Esophagus mucosa (tissue), 1 donor: ENCODE results near the gene ARID3A. TPM values are rescaled to one million over a fixed set of nuclear protein-coding genes. Genes with fewer than 3 reads are reported as not detected.

Experiments
- ATAC-seq: fragments of 200-7000 bp; cut with Tn5 transposase; one replicate; pipeline ENCODE4 v1.9.1; 2020
- total RNA-seq: library from RNA; stranded (reverse); gene quantifications from one replicate; pipeline ENCODE4 v1.2.4, GENCODE V29; 2023
- donor health status: DM: yes; HTN: yes; CAD: no.

ARID3A gene
- total RNA-seq, 1 donor from 2014 or later = 6.9 TPM

- no peak for ATAC-seq
Observed at GRCh38 chr19:964761-965694, 39.2 kb downstream of the ARID3A start.

- no peak for ATAC-seq
Observed at GRCh38 chr19:966485-967088, 40.8 kb downstream of the ARID3A start.

GRCh38 chr19:970695-971094 is 44.9 kb downstream of the ARID3A start:
- ATAC-seq = no peak

GRCh38 chr19:971795-972194 is 46.0 kb downstream of the ARID3A start:
- ATAC-seq = no peak

- ATAC-seq = no peak
Observed at GRCh38 chr19:972281-972680, 46.4 kb downstream of the ARID3A start.

- no peak for ATAC-seq
Observed at GRCh38 chr19:973726-974563, 48.1 kb downstream of the ARID3A start.

GRCh38 chr19:974564-975257 is 48.9 kb downstream of the ARID3A start:
- peak; percentile 18 for ATAC-seq

GRCh38 chr19:976476-976875 is 50.6 kb downstream of the ARID3A start:
- ATAC-seq = no peak

GRCh38 chr19:977058-977464 is 51.2 kb downstream of the ARID3A start:
- peak; percentile 8 for ATAC-seq

- ATAC-seq = no peak
Observed at GRCh38 chr19:979318-979741, 53.5 kb downstream of the ARID3A start.

- ATAC-seq = no peak
Observed at GRCh38 chr19:980133-980998, 54.5 kb downstream of the ARID3A start.

- ATAC-seq = peak; percentile 70
Observed at GRCh38 chr19:982567-983170, 56.8 kb downstream of the ARID3A start.

- ATAC-seq = peak; percentile 86
Observed at GRCh38 chr19:984165-984967, 58.5 kb downstream of the ARID3A start, which contains the start of gene WDR18. TSS of gene WDR18 (plus strand) at chr19:984345. CDS start at chr19:984354, 9 bp downstream.

GRCh38 chr19:986083-986482 is 60.2 kb downstream of the ARID3A start:
- ATAC-seq = no peak

- ATAC-seq = no peak
Observed at GRCh38 chr19:988081-988480, 62.2 kb downstream of the ARID3A start.

- ATAC-seq = no peak
Observed at GRCh38 chr19:988510-988909, 62.7 kb downstream of the ARID3A start.

- ATAC-seq = no peak
Observed at GRCh38 chr19:989381-990081, 63.7 kb downstream of the ARID3A start.

GRCh38 chr19:990119-990571 is 64.3 kb downstream of the ARID3A start:
- no peak for ATAC-seq

- ATAC-seq = no peak
Observed at GRCh38 chr19:990746-991145, 64.9 kb downstream of the ARID3A start.
